Subcutaneous adipose tissue (tissue), 4 donors: ENCODE data around the gene KRT78. TPM values are rescaled to one million over a fixed set of nuclear protein-coding genes. Genes with fewer than 3 reads are reported as not detected.

Experiments
- total RNA-seq, 4 donors: library from RNA; depleted of rRNA; stranded (reverse); fragments of >200 nt; gene quantifications; one replicate each; pipeline ENCODE4 v1.1.0, GENCODE V29; 2016
- TF ChIP-seq, protein P1 (sequence below): fragments of 450-650 bp; IDR thresholded peaks from one replicate; pipeline ENCODE4 v1.5.1; 2016; ENCODE audit warnings: low read depth, mild to moderate bottlenecking, control low read depth, antibody characterized with exemption, moderate library complexity

The KRT78 gene
- total RNA-seq, 4 donors from 2014 or later, result not detected

DNA sequence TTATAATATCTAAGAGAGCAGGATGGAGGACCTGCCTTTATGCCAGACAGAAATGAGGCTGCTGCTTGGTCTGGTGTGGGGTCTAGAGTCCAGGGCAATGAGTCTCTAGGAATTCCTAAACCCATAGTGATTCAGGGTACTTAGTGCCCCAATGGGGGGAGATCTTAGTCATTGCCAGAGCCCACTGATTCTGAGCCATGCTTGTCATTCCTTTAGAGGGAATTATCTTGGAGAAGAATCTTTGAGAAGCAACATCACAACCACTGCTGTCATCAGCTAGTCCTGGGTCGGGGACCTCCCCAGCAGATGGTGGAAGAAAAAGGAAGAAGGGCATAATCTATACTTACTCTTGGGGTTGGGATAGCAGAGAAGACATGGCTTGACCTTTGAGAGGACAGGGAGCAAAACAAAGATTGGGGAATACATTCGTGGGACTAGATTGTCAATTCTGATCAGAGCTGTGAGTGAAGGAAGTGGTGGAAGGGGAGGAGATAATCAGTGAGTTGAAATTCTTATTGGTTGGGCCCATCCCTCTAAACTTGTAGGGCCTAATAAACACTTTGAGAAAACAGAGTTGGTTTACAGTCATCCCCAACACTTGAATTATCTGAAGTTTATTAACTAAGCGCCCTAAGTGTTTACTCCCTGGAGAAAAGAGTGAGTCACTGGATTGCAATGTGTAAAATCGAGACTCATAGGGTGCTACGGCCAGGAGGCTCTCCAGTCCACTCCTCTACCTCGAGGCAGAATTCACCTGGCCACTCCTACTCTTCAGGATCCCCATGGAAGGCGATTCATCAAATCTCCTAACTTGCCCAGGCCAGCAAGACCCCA, 49.9 kb downstream of the KRT78 start:
- TF ChIP-seq, protein P1, sequence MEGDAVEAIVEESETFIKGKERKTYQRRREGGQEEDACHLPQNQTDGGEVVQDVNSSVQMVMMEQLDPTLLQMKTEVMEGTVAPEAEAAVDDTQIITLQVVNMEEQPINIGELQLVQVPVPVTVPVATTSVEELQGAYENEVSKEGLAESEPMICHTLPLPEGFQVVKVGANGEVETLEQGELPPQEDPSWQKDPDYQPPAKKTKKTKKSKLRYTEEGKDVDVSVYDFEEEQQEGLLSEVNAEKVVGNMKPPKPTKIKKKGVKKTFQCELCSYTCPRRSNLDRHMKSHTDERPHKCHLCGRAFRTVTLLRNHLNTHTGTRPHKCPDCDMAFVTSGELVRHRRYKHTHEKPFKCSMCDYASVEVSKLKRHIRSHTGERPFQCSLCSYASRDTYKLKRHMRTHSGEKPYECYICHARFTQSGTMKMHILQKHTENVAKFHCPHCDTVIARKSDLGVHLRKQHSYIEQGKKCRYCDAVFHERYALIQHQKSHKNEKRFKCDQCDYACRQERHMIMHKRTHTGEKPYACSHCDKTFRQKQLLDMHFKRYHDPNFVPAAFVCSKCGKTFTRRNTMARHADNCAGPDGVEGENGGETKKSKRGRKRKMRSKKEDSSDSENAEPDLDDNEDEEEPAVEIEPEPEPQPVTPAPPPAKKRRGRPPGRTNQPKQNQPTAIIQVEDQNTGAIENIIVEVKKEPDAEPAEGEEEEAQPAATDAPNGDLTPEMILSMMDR, result no peak

DNA sequence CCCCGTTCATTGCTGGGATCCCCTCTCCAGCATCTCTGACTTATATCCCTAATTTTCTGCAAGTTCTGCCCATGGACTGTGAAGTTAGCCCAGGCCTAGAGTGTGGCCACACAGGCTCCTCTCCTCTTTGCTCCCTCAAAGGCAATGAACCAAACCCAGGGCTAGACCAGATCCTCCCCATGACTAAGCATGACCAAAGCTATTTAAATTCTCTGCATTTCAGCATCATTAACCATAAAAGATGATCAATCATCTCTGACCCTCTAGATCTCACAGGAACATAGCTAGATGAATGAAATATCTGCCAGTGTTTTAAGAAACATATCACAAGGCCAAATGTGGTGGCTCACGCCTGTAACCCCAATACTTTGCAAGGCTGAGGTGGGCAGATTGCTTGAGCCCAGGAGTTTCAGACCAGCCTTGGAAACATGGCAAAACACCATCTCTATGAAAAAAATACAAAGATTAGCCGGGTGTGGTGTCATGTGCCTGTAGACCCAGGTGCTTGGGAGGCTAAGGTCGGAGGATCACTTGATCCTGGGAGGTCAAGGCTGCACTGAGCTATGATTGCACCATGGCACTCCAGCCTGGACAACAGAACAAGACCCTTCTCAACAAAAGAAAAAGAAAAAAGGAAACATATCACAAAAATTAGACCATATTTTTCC, 50.7 kb downstream of the KRT78 start:
- TF ChIP-seq, protein P1, result no peak

DNA sequence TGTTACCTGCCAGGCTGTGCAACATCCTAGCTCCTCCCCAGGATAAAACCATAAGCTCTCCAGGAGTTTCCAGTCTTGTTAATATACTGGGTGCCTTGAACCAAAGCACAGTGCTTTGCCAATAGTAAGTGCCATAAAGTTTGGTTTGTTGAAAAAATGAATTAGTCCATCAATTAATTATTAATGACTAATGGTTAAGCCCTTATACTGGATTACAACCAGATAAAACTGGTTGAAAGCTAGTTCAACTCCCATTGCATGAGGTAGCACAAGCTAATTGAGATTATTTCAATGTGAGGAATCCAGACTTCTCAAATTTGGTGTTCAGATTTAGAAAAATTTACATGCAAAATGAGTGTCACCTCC, 51.3 kb downstream of the KRT78 start:
- TF ChIP-seq, protein P1, result no peak

DNA sequence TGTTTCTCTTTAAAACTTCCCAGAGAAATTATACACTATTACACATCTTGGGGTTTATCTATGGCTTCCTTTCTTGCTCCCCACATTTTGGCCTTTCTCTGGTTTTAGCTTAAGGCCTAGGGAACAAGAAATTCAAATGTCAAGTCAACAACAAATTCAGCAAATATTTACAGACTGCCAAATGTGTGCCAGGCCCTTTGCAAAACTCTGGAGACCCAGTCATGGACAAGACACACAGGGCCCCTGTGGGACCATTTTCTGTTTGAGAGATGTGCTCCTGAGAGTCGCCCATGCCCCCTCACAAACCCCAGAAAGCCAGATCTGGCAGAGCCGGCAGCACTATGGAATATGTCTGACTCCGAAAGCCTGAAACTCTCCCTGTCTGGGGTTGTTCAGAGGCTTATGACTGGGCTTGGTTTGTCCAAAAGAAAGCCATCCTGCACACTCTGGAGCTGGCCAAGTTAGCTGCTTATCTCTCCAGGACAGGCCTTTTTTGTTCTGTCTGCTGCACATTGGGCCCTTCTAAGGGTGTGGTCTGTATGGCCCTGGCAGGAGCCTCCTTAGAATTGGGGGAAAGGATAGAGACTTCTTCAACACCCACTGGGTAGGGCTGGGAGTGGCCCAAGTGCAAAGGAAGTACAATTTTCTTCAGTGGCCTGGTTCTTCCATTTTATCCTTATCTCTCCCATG, 51.8 kb downstream of the KRT78 start:
- TF ChIP-seq, protein P1, result no peak

DNA sequence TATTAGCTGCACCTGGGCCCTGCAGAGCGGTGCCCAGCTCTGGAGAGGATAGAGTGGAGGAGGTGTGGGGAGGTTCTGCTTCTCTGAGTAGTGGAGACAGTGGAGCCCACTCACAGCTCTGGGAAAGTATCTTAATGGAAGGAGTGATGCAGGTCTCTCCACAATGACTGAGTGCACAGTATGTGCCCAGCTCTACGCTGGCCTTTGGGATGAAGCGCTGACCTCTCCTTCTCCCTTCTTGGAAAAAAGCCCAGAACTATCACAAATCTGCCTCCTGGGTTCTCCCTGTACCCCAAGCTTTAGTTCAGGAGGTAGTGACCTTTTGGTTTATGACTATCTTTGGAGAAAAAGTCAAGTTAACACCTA, 52.4 kb downstream of the KRT78 start:
- TF ChIP-seq, protein P1, result no peak

DNA sequence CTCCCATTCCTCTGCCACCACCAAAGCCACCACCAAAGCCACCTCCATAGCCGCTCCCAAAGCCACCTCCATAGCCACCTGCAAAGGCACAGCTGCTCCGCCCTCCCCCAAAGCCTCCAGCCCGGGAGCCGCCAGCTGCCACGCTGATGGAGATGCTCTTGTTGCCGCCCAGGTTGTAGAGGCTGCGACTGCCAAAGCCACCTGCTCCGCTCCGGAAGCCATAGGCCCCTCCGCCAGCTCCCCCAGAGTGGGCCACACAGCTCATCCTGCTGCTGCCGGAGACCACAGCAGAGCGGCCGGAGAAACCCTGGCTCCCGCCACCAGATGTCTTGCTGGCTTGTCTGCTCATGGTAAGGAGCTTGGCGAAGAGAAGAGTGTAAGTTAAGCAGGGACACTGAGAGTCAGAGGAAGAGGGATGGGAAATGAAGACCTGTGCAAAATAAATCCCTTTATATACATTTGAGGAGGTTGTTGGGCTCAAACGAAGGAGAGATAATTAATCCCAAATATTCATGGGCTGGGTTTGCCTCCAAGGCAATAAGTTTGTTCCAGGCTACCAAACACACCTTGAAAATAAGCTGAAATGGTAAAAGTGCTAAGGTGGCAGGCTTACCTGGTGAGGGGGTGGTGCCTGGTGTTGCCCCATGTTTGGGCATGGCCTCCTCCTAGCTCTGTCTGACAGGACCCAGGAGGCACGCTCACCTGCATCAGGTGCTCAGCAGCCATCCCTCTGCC, 52.9 kb downstream of the KRT78 start, which contains the start of gene KRT3:
TSS of gene KRT3 (minus strand) at position 424 of the 735 bp plus-strand sequence. CDS start at position 349, 75 bp downstream.
- TF ChIP-seq, protein P1, result no peak
